HepG2 (cell line): ENCODE results near the gene DLG2. TPM values are rescaled to one million over a fixed set of nuclear protein-coding genes. Genes with fewer than 3 reads are reported as not detected.

Experiments used
- AKAP8 ChIP-seq: sonication (generic); formaldehyde crosslinking; IDR thresholded peaks from 2 replicates; pipeline ENCODE4 v1.5.1; 2020; ENCODE audit warnings: mild to moderate bottlenecking, missing genetic modification reagents
- ATF2 ChIP-seq: sonication (generic); formaldehyde crosslinking; IDR thresholded peaks from 2 replicates; pipeline ENCODE4 v1.4.0; 2020; ENCODE audit warnings: missing genetic modification reagents
- CENPT ChIP-seq: sonication (generic); formaldehyde crosslinking; IDR thresholded peaks from 2 replicates; pipeline ENCODE4 v1.8.0; 2022; ENCODE audit warnings: low read depth, mild to moderate bottlenecking, moderate library complexity, missing genetic modification reagents
- DNMT1 ChIP-seq: sonication (generic); formaldehyde crosslinking; IDR thresholded peaks from 2 replicates; pipeline ENCODE4 v1.5.1; 2020; ENCODE audit warnings: mild to moderate bottlenecking, missing genetic modification reagents
- EHMT2 ChIP-seq: fragments of 200-600 bp; sonication (generic); IDR thresholded peaks from 2 replicates; pipeline ENCODE4 v1.7.0; 2017; ENCODE audit warnings: antibody characterized with exemption, low read depth, low read length, borderline replicate concordance
- FOXJ3 ChIP-seq: sonication (generic); formaldehyde crosslinking; IDR thresholded peaks from 2 replicates; pipeline ENCODE4 v1.4.0; 2020; ENCODE audit warnings: missing genetic modification reagents, mild to moderate bottlenecking, borderline replicate concordance
- HDAC1 ChIP-seq: sonication (generic); formaldehyde crosslinking; IDR thresholded peaks from 2 replicates; pipeline ENCODE4 v1.5.1; 2020; ENCODE audit warnings: mild to moderate bottlenecking, missing genetic modification reagents
- NR2F2 ChIP-seq: IDR thresholded peaks from 2 replicates; pipeline ENCODE4 v1.6.1; 2012; ENCODE audit warnings: low read depth, inconsistent platforms, borderline replicate concordance
- SAFB2 ChIP-seq: sonication (generic); formaldehyde crosslinking; IDR thresholded peaks from 2 replicates; pipeline ENCODE4 v1.5.1; 2020; ENCODE audit warnings: missing genetic modification reagents, low read depth, mild to moderate bottlenecking, borderline replicate concordance
- YY1 ChIP-seq: IDR thresholded peaks from 2 replicates; pipeline ENCODE4 v1.6.1; 2011; ENCODE audit warnings: low read length, low read depth, moderate library complexity, mild to moderate bottlenecking; ENCODE audit not compliant: insufficient read depth, insufficient replicate concordance
- ZFX ChIP-seq: sonication (generic); formaldehyde crosslinking; IDR thresholded peaks from 2 replicates; pipeline ENCODE4 v1.4.0; 2020; ENCODE audit warnings: mild to moderate bottlenecking, low read depth, missing genetic modification reagents, moderate library complexity
- ZNF282 ChIP-seq: fragments of 450-650 bp; IDR thresholded peaks from 2 replicates; pipeline ENCODE4 v1.6.1; 2018; ENCODE audit not compliant: partially characterized antibody
- ZNF639 ChIP-seq: conservative IDR thresholded peaks from 2 replicates; pipeline ENCODE4 v1.6.1; 2018; ENCODE audit warnings: missing genetic modification reagents
- ZNF660 ChIP-seq: sonication (generic); formaldehyde crosslinking; IDR thresholded peaks from 2 replicates; pipeline ENCODE4 v1.5.1; 2020; ENCODE audit warnings: mild to moderate bottlenecking, low read depth, missing genetic modification reagents, borderline replicate concordance
- ZSCAN20 ChIP-seq: sonication (generic); formaldehyde crosslinking; IDR thresholded peaks from 2 replicates; pipeline ENCODE4 v1.4.0; 2020; ENCODE audit warnings: missing genetic modification reagents, mild to moderate bottlenecking, borderline replicate concordance
- polyA plus RNA-seq, 8 experiments: library from polyadenylated mRNA; depleted of rRNA in 3 of 8; stranded (reverse) in 7 of 8; unstranded in 1 of 8; fragments of >200 nt; fragmentation: Illumina TruSeq in 4 of 8; extraction: Trizol in 4 of 8; gene quantifications; 2 replicates each; pipeline versions ENCODE4 v1.2.1 to v1.2.3, GENCODE V29; 2011 to 2016; ENCODE audit warnings: low read depth in 4 of 8, missing spikeins in 1 of 8, mixed read lengths in 1 of 8; ENCODE audit not compliant: insufficient read depth in 1 of 8
- total RNA-seq, 5 experiments: library from RNA; depleted of rRNA; stranded (reverse); fragments of >200 nt; fragmentation: Illumina TruSeq; extraction: Trizol; gene quantifications; 2 replicates each; pipeline ENCODE4 v1.2.3, GENCODE V29; 2016; ENCODE audit warnings: low read depth in 1 of 5
- TF ChIP-seq, protein P1 (sequence below): sonication (generic); formaldehyde crosslinking; IDR thresholded peaks from 2 replicates; pipeline ENCODE4 v1.5.1; 2020; ENCODE audit warnings: missing genetic modification reagents, mild to moderate bottlenecking, borderline replicate concordance
- TF ChIP-seq, protein P2 (sequence below): sonication (generic); formaldehyde crosslinking; IDR thresholded peaks from 2 replicates; pipeline ENCODE4 v1.4.0; 2020; ENCODE audit warnings: missing genetic modification reagents
- TF ChIP-seq, protein P3 (sequence below): sonication (generic); formaldehyde crosslinking; IDR thresholded peaks from 2 replicates; pipeline ENCODE4 v1.4.0; 2020; ENCODE audit warnings: mild to moderate bottlenecking, missing genetic modification reagents
- TF ChIP-seq, protein P4 (sequence below): sonication (generic); formaldehyde crosslinking; IDR thresholded peaks from 2 replicates; pipeline ENCODE4 v1.8.0; 2022; ENCODE audit warnings: mild to moderate bottlenecking, missing genetic modification reagents, moderate library complexity

The DLG2 gene
- total and polyA plus RNA-seq, 2 of the 13 experiments (the other 11 are each of a cell fraction or from before 2014, with no cell fraction given) = 0.46 to 1.0 TPM

GRCh38 chr11:83852775-83853442 is 1774.2 kb downstream of the DLG2 start (continued):
- TF ChIP-seq CENPT (CRISPR knock-in tag) (no peak), ZNF282 (no peak), SAFB2 (CRISPR knock-in tag) (no peak), ZFX (CRISPR knock-in tag) (no peak), ZNF639 (CRISPR knock-in tag) (no peak), ATF2 (peak; percentile 57), NR2F2 (peak; percentile 92), AKAP8 (CRISPR knock-in tag) (no peak), YY1 (no peak), ZSCAN20 (no peak), EHMT2 (peak; percentile 79; the same call in 1 of the 2 replicates), DNMT1 (CRISPR knock-in tag) (no peak), FOXJ3 (CRISPR knock-in tag) (peak; percentile 23; the same call in 1 of the 2 replicates), ZNF660 (CRISPR knock-in tag) (no peak), HDAC1 (CRISPR knock-in tag) (peak; percentile 26; the same call in 1 of the 2 replicates)
- TF ChIP-seq, protein P1, sequence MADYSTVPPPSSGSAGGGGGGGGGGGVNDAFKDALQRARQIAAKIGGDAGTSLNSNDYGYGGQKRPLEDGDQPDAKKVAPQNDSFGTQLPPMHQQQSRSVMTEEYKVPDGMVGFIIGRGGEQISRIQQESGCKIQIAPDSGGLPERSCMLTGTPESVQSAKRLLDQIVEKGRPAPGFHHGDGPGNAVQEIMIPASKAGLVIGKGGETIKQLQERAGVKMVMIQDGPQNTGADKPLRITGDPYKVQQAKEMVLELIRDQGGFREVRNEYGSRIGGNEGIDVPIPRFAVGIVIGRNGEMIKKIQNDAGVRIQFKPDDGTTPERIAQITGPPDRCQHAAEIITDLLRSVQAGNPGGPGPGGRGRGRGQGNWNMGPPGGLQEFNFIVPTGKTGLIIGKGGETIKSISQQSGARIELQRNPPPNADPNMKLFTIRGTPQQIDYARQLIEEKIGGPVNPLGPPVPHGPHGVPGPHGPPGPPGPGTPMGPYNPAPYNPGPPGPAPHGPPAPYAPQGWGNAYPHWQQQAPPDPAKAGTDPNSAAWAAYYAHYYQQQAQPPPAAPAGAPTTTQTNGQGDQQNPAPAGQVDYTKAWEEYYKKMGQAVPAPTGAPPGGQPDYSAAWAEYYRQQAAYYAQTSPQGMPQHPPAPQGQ = no peak
- TF ChIP-seq, protein P2, sequence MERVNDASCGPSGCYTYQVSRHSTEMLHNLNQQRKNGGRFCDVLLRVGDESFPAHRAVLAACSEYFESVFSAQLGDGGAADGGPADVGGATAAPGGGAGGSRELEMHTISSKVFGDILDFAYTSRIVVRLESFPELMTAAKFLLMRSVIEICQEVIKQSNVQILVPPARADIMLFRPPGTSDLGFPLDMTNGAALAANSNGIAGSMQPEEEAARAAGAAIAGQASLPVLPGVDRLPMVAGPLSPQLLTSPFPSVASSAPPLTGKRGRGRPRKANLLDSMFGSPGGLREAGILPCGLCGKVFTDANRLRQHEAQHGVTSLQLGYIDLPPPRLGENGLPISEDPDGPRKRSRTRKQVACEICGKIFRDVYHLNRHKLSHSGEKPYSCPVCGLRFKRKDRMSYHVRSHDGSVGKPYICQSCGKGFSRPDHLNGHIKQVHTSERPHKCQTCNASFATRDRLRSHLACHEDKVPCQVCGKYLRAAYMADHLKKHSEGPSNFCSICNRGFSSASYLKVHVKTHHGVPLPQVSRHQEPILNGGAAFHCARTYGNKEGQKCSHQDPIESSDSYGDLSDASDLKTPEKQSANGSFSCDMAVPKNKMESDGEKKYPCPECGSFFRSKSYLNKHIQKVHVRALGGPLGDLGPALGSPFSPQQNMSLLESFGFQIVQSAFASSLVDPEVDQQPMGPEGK (CRISPR knock-in tag) = no peak
- TF ChIP-seq, protein P3, sequence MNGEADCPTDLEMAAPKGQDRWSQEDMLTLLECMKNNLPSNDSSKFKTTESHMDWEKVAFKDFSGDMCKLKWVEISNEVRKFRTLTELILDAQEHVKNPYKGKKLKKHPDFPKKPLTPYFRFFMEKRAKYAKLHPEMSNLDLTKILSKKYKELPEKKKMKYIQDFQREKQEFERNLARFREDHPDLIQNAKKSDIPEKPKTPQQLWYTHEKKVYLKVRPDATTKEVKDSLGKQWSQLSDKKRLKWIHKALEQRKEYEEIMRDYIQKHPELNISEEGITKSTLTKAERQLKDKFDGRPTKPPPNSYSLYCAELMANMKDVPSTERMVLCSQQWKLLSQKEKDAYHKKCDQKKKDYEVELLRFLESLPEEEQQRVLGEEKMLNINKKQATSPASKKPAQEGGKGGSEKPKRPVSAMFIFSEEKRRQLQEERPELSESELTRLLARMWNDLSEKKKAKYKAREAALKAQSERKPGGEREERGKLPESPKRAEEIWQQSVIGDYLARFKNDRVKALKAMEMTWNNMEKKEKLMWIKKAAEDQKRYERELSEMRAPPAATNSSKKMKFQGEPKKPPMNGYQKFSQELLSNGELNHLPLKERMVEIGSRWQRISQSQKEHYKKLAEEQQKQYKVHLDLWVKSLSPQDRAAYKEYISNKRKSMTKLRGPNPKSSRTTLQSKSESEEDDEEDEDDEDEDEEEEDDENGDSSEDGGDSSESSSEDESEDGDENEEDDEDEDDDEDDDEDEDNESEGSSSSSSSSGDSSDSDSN = no peak
- TF ChIP-seq, protein P4, sequence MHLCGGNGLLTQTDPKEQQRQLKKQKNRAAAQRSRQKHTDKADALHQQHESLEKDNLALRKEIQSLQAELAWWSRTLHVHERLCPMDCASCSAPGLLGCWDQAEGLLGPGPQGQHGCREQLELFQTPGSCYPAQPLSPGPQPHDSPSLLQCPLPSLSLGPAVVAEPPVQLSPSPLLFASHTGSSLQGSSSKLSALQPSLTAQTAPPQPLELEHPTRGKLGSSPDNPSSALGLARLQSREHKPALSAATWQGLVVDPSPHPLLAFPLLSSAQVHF = no peak
